NCI-H345 treated with DMSO at 0.1 percent for 48 hours (cell line): ENCODE measurements around the gene DSP.
A peak's percentile ranks its signal among the peaks of the same experiment; 100 is the strongest.

Source experiments
- DNase-seq: peaks from one replicate; lab custom pipeline; 2025; ENCODE audit not compliant: unreplicated experiment; lab: John Stamatoyannopoulos, UW

DSP gene

DNA sequence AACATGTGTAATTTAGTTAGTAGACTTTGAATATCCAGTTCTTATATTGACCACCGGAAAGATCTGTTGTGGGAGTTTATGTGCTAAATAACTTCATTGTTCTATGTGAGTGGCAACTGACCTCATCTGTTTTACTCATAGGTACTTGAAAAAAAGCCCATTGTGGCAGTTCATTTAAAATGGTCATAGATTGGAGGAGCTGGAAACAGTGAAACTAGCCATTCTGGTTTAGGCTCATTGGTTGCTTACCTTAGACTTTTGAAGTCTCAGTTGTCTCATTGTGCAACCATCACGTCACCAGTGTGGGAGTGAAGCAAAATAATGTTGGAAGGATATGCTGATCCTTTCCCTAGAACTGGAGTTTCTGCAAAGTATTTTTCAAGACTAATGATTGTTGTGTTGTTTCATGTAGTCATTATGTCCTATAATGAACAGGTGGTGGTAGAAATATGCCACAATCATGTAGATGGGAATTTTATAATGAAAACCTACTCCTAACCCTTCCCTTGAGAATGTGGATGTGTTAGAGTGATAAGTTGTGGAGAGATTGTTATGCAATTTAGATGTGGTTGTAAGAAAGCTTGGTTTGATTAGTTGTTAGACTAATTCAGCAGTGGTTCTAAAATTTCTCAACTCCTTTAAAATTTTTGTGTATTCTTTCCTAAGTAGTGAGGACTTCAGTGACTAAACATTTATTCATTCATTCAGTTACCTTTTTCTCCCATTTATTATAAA lies 18.3 kb downstream of the DSP start:
- DNase-seq = no peak

DNA sequence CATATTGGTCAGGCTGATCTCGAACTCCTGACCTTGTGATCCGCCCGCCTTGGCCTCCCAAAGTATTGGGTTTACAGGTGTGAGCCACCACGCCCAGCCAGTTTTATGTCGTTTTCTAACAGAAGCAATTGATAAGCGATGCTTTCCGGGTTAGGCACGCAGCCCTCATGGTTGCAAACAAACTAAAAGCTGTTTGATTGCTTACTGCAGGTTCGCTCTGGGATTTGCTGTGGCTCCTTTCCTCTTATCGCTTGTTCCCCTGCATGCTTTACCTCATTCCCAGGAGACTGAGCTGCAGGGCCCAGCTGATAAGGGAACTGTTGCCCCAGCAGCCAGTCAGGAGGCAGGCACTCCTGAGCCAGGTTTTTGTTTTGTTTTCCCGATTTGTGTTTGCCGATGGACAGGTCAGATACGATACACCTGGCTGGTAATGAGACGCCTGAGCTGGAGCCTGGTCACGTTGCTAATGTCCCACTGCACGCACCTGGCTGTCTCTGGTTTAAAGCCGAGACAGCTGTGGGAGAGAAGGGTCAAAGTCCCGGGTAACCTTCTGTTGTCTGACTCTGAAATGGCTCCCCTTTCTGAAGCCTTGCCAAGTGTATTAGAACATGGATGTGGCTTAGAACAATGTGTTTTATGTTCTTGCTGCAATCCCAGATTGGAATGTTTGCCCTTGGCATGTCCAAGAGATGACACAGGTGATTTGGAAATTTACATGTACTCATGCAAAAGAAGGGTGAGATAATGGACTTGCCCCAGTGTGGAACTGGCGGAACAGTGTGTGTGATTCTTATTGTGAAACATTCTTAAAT lies 19.9 kb downstream of the DSP start:
- DNase-seq = no peak

DNA sequence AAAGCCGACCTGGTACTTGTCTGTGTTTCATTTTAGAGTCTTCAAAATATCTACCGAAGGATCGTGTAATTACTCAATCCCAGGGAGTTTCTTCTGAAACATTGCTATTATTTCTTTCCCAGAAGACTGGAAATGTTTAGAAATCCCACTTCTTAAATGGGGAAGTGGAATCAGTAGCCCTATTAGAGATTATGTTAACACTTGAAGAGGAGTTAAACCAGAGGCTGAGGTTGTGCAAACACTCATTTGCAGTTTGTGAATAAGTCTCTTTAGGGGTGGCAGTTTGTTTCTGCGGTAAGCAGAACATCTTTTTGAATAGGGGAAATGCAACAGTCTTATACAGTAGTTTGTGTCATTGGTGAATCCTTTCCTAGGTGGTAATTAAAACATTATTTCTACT lies 21.3 kb downstream of the DSP start:
- DNase-seq = no peak

DNA sequence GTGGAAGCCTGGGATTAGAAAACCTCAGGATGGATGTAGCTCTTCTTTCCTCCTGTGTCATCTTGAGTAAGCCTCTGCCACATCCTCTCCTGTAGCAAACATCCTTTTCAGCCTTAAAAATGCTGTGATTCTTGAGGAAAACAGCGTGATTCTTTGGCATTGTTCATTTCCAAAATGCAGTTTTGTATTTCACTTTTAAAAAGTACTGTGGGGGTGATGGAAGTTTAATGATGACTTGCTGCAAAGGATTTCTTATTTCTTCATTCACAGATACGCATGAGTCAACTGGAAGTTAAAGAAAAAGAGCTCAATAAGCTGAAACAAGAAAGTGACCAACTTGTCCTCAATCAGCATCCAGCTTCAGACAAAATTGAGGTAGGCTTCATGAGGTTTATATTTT lies 24.6 kb downstream of the DSP start:
- no peak for DNase-seq

DNA sequence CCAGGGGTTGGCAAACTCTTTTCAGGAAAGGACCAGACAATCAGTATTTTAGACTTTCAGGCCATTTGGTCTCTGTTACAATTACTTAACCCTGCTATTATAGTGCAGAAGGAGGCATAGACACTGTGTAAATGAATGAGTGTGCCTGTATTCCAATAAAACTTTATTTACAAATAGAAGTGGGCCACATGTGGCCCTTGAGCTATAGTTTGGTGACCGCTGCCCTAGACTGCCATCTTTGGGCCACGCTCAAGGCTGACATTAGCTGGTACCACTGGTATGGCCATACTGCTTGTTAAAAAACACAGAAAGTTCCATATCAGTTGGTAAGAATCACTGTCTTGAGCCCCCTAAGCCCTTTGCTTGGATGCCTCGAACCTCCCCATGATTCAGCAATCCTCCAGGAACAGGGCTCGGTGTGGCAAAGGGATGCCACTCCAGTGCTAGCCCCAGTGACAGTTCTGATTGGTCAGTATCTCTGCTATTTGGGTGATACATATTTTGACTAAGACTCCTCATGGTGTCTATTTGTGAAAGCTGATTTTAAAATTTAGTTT lies 25.2 kb downstream of the DSP start:
- DNase-seq = no peak

DNA sequence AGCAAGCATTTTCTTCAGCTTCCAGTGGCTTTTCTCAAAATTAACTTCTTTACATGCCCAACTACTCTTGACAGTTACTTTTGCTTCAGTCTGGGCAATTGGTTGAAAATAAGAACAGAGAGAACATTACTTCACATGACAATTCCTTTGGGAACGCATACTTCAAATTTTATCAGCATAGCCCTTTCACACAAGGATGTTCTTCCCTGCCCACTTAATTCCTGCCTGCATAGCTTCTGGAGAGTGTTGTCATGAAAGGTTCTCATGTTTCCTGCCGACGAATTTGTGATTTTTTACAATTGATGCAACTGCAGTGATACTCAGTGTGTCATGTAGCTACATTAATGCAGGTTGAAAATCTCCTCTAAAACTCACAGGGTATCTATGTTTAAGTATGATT lies 26.6 kb downstream of the DSP start:
- DNase-seq = no peak

DNA sequence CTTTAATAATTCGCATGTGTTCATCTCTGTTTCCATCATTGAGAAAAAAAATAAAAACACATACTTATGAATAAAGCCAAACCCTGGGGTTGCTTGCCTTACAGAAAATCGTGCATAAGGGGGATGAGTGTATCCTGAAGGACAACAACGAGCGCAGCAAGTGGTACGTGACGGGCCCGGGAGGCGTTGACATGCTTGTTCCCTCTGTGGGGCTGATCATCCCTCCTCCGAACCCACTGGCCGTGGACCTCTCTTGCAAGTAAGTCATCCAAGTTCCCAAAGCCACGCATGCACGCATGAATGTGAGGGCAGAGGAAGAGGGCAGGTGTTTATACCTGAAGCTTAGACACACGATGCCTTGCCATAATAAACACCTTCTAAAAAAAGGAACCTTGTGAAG lies 27.6 kb downstream of the DSP start:
- DNase-seq = no peak

DNA sequence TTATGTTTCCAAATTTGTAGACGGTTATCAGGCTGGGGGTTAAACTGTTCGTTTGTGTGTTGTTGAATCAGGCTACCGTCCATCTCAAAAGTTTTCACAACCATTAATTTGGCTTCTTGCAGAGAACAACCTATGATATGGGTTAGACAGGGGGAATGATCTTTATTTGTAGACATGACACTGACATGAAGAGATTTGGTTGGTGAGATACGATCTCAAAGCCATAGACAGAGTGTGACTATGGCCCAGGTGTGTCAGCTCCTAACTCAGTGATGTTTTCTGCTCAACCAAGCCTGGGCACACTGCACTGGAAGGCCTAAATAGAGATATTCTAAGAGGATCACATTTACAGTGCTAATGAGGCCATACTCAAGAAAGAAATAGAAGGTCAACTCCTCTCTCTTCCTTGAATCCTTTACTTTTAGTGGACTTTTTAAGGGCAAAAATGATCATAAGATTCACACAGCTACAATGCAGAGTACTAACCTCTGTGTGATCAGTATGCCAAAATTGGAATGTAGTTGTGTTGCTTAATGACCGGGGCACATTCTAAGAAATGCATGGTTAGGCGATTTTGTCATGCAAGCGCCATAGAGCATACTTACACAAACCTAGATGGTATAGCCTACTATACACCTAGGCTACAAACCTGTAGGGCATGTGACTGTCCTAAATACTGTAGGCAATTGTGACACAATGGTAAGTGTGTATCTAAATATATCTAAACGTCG lies 30.9 kb downstream of the DSP start:
- DNase-seq = no peak

DNA sequence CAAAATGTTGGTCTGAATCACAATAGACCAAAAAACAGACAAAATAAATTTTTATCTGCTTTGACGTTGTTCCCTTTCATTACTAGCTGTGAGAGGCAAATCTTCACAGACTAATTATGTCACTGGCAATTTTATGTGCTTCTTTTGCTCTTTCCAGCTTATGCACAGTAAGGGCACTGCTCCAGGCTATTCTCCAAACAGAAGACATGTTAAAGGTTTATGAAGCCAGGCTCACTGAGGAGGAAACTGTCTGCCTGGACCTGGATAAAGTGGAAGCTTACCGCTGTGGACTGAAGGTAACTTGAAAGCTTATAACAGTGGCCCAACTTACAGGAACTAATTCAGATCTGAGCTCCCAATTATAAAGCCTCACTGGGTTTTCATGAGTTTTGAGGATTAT lies 33.0 kb downstream of the DSP start:
- DNase-seq = no peak

DNA sequence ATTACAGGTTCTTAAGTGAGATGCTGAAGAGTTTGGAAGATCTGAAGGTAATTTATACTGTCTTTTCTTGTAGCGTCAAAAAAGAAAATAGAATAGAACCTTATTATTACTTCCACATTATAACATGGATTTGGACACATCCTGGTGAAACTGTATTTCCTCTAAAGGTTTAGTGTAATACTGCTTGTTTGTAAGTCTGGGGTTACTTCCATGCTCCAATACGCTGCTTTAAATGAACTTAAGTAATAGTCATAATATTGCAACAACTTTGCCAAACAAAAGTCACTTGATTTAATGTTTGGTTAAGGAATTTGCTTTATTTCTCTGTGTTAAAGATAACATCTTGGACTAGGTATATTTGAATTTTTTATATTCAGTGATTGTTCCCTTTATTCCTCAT lies 37.0 kb downstream of the DSP start:
- no peak for DNase-seq

DNA sequence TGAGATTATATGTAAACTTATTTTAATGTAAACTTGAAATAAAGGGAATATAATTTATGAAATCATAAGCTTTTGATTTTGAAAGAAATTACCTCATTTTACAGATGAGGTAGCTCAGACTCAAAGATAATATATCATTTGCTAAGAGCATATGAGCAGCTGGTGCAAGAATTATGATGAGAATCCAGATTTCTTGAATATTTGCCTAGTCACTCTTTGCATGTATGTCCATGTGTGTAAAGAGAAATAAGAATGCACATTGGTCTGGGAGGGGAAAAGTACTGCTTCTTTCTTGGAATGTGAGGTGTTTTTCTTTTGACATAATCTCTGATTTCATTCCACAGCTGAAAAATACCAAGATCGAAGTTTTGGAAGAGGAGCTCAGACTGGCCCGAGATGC lies 37.5 kb downstream of the DSP start:
- DNase-seq = no peak

DNA sequence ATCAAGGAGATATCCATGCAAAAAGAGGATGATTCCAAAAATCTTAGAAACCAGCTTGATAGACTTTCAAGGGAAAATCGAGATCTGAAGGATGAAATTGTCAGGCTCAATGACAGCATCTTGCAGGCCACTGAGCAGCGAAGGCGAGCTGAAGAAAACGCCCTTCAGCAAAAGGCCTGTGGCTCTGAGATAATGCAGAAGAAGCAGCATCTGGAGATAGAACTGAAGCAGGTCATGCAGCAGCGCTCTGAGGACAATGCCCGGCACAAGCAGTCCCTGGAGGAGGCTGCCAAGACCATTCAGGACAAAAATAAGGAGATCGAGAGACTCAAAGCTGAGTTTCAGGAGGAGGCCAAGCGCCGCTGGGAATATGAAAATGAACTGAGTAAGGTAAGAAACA lies 38.4 kb downstream of the DSP start:
- no peak for DNase-seq

DNA sequence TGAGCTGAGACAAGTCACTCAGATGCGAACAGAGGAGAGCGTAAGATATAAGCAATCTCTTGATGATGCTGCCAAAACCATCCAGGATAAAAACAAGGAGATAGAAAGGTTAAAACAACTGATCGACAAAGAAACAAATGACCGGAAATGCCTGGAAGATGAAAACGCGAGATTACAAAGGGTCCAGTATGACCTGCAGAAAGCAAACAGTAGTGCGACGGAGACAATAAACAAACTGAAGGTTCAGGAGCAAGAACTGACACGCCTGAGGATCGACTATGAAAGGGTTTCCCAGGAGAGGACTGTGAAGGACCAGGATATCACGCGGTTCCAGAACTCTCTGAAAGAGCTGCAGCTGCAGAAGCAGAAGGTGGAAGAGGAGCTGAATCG lies 39.1 kb downstream of the DSP start:
- no peak for DNase-seq

DNA sequence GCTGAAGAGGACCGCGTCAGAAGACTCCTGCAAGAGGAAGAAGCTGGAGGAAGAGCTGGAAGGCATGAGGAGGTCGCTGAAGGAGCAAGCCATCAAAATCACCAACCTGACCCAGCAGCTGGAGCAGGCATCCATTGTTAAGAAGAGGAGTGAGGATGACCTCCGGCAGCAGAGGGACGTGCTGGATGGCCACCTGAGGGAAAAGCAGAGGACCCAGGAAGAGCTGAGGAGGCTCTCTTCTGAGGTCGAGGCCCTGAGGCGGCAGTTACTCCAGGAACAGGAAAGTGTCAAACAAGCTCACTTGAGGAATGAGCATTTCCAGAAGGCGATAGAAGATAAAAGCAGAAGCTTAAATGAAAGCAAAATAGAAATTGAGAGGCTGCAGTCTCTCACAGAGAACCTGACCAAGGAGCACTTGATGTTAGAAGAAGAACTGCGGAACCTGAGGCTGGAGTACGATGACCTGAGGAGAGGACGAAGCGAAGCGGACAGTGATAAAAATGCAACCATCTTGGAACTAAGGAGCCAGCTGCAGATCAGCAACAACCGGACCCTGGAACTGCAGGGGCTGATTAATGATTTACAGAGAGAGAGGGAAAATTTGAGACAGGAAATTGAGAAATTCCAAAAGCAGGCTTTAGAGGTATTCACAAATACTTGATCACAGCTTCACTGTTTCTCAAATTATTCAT lies 39.6 kb downstream of the DSP start:
- DNase-seq = no peak

DNA sequence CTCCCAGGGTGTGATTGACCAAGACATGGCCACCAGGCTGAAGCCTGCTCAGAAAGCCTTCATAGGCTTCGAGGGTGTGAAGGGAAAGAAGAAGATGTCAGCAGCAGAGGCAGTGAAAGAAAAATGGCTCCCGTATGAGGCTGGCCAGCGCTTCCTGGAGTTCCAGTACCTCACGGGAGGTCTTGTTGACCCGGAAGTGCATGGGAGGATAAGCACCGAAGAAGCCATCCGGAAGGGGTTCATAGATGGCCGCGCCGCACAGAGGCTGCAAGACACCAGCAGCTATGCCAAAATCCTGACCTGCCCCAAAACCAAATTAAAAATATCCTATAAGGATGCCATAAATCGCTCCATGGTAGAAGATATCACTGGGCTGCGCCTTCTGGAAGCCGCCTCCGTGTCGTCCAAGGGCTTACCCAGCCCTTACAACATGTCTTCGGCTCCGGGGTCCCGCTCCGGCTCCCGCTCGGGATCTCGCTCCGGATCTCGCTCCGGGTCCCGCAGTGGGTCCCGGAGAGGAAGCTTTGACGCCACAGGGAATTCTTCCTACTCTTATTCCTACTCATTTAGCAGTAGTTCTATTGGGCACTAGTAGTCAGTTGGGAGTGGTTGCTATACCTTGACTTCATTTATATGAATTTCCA lies 43.9 kb downstream of the DSP start:
- no peak for DNase-seq

DNA sequence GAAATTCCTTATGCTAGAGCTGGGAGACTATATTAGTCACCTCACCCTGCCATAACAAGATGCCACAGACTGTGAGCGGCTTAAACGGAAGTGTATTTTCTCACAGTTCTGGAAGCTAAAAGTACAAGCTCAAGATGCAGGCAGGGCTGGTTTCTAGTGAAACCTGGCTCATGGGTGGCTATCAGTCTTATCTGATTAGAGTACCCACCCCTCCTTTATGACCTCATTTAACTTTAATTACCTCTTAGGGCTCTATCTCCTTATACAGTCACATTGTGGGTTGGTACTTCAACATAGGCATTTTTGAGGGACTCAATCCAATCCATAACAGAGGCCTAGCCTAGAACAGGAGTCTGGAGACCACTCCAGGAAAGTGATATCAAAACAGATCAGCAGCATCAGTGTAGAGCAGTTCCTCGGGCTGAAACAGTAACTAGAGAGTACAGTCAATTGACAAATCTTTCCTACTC lies 46.2 kb downstream of the DSP start:
- no peak for DNase-seq

DNA sequence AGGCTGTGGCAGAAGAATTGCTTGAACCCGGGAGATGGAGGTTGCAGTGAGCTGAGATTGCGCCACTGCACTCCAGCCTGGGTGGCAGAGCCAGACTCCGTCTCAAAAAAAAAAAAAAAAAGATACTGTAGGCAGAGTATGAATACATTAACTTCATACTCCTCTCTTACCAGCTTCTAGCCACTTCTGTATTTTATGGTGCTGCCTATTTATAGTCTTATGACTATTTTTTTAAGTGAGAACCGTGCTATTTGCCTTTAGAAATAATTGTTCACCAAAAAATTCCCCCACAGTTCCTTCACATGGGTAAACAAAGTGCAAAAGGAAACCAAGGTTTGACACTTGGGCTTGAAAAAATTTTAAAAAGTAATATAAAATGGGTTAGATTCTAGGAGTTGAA lies 47.0 kb downstream of the DSP start:
- no peak for DNase-seq

DNA sequence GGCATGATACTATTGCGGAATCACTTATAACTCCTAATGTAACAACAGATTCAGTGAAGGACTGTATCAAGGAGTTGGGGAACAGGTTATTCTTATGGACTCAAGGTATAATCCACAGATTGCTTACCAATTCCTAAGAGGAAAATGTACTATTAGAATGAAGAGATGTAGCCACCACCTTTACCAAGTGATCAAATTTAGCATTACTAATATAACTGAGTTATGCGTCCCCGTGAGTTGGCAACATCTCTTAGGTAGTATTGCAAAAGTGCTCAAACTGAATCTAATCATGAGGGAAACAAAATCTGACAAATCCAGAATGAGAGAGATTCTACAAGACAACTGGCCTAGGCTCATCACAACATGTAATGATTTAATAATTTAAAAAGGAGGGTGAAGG lies 47.8 kb downstream of the DSP start:
- no peak for DNase-seq

DNA sequence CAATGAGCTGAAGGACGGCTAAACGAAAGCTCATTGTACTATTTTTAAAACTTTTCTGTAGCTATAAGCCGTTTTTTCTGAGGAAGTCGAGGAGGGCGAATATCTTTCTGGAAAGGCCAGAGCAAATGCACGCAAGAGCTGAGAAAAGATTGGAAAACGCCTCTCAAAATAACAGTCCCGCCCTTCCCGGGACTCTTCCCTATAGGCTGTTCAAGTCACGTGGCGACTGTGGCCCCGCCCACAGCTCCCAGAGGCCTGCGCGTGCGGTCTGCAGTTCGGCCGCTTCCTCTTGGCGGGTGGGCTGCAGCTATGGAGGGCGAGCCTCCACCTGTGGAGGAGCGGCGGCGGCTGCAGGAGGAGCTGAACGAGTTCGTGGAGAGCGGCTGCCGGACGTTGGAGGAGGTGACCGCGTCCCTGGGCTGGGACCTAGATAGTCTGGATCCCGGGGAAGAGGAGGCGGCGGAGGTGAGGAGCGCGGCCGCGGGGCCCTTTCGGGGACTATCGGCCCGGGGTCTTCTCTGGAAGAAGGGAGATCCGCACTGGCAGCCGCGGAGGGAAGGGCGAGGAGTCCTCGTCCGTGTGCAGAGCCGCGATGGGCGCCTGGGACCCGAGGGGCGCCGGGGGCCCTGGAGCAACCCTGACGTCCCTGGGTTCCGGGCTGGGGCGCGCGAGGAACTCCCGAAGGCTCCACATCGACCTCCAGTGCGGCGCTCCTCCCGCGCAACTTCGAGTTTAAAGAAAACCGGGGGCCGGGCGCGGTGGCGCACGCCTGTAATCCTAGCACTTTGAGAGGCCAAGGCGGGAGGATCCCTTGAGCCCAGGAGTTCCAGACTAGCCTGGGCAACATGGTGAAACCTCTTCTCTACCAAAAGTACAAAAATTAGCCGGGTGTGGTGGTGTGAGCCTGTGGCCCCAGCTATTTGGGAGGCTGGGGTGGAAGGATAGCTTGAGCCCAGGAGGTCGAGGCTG lies 48.8 kb downstream of the DSP start, which contains the start of gene SNRNP48:
Gene SNRNP48, plus strand, starts transcription at position 250 of the 969 bp plus-strand sequence. Its CDS starts 60 bp downstream, at position 310.
- peak; percentile 31 for DNase-seq
